AG09319 (cell line): ENCODE results near the gene TTC39C.
A peak's percentile ranks its signal among the peaks of the same experiment; 100 is the strongest.
"Not testable (repeated sequence)": the region's sequence is repeated elsewhere in the genome, so short reads cannot be mapped to it uniquely, and the experiment has no call there.

Source experiments
- DNase-seq: peaks from one replicate; pipeline ENCODE4 v3.0.0-alpha.2; 2010; ENCODE audit warnings: low read depth; ENCODE audit errors: extremely low read depth
- TF ChIP-seq, protein P1 (sequence below): IDR thresholded peaks from 2 replicates; pipeline ENCODE4 v1.5.1; 2011; ENCODE audit warnings: low read depth, mild to moderate bottlenecking, inconsistent platforms, low read length, moderate library complexity

The TTC39C gene

DNA sequence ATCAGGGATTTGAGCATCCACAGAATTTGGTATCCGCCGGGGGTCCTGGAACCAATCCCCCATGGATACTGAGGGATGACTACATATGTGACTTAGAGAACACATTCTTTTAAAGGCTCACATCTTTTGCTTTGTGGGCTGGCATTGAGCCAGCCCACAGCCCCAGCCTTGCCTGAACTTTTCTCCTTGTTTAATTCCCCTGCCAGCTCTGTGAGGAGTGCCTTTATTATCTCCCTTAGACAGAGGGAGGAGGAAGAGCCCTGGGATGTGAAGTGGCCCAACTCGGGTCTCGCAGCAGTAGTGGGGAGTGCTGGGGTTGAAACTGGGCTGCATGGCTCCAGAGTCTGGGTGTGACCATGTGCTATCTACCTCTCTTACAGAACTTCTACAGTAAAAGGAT, 7.6 kb downstream of the TTC39C start:
- DNase-seq = no peak
- TF ChIP-seq, protein P1, sequence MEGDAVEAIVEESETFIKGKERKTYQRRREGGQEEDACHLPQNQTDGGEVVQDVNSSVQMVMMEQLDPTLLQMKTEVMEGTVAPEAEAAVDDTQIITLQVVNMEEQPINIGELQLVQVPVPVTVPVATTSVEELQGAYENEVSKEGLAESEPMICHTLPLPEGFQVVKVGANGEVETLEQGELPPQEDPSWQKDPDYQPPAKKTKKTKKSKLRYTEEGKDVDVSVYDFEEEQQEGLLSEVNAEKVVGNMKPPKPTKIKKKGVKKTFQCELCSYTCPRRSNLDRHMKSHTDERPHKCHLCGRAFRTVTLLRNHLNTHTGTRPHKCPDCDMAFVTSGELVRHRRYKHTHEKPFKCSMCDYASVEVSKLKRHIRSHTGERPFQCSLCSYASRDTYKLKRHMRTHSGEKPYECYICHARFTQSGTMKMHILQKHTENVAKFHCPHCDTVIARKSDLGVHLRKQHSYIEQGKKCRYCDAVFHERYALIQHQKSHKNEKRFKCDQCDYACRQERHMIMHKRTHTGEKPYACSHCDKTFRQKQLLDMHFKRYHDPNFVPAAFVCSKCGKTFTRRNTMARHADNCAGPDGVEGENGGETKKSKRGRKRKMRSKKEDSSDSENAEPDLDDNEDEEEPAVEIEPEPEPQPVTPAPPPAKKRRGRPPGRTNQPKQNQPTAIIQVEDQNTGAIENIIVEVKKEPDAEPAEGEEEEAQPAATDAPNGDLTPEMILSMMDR = no peak

DNA sequence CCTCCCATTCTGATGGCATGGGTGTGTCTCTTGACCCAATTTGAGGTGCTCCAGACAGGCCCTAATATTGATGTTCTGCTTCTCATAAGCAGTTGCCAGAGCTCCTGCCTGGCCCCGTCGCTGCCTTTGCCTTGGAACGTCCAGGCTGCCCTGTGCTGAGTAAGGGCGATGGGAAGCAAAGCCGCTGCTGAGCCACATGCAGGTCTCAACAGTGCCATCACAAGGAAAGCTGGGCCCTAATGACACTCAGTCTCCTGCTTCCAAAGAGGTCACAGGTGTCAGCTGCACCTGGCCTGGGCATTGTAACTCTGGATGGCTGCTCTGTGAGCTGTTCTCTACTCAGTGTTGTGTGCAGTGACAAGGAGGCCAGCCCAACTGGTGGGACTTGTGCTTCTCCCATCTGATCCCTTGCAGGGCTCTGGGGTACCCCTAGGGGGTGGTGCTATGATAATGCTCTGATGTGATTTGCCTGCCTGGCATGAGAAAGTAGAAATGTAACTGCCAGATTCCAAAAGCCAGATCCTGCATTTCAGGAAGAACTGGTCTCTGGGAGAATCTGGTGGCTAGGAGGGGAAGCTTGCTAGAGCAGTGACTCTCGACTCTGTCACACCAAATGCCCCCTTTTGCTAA, 8.7 kb downstream of the TTC39C start:
- TF ChIP-seq, protein P1 = no peak
- DNase-seq = no peak

DNA sequence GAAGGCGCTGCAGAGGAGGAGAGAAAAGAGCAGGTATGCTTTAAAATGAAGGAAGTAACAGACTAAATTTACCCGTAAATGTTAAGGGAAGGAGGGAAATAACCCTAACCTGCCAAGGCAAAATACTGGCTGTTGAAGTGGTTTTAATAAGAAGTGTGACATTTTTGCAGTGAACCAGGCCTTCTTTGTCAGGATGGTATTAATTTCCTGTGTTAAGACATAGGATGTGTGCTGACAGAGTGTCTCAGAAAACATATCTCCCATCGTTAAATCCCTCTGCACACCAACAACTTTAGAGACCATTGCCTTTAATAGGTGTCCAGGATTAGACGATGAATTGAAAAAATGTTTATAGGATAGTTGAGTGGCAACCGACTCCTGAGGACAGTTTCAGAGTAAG, 9.9 kb downstream of the TTC39C start:
- TF ChIP-seq, protein P1 = no peak
- no peak for DNase-seq

DNA sequence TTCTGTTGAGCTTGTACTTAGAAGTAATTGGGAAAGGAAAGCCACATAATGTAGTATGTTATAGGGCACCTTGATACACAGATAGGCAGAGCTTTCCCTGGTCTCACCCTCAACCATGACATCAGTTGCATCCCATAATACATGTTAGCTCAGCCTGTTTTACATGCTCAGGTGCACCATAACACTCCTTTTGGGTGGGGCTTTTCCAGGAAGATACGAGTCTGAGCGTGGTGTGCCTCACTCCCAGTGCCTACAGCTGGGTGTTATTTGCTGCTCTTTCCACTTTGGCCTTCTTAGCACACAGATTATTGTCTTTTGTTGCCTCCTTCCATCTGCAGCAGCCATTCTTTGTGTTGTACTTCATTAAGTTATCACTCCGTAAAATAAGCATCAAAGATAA, 11.9 kb downstream of the TTC39C start:
- DNase-seq = no peak

DNA sequence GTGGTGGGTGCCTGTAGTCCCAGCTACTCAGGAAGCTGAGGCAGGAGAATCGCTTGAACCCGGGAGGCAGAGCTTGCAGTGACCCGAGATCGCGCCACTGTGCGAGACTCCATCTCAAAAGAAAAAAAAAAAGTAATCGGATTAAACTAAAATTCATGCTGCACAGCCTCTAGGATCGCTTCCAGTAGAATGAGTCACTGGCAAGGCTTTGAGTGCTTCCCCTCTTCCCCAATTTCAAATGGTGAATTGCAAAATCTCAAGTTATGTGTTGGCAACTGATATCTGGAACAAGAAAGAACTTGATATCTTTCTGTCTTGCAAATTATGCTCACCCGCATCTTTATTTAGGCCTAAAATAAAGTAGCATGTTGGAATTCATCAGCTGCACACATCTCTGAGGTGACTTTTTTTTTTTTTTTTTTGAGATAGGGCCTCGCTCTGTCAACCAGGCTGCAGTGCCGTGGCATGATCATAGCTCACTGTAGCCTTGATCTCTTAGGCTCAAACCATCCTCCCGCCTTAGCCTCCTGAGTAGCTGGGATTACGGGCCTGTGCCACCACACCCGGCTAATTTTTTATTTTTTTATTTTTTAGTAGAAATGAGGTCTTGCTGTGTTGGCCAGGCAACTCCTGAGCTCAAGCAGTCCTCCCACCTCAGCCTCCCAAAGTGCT, 12.7 kb downstream of the TTC39C start:
- TF ChIP-seq, protein P1 = no peak
- peak; percentile 88 for DNase-seq

More for the DNA sequence above, 11.9 kb downstream of the TTC39C start:
- TF ChIP-seq, protein P1 = no peak

DNA sequence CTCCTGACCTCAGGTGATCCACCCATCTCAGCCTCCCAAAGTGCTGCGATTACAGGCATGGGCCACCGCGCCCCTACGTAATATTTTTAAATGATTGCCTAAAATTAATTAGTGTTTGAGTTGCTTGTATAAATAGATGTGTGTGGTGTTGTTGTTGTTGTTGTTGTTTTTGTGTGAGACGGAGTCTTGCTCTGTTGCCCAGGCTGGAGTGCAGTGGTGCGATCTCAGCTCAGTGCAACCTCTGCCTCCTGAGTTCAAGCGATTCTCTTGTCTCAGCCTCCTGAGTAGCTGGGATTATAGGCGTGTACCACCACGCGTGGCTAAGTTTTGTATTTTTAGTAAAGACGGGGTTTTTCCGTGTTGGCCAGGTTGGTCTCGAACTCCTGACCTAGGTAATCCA, 14.4 kb downstream of the TTC39C start:
- DNase-seq = not testable (repeated sequence)

DNA sequence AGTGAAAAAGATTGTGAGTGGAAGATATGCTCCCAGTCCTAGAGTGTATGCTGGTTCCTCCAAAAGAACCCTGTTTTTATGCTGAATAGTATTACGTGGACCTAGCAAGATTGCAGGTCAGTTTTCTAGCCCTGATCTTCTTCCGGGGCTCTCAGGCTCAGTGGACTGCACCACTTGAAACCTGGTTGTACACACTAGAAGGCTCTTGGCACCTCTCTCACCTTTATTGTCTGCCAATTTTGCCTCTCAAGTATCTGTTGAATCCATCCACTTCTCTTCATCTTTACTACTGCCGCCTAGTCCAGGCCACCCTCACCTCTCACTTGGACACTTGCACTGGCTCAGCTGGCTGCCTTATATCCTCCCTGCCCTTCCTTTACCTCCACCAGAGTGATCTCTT, 16.8 kb downstream of the TTC39C start:
- TF ChIP-seq, protein P1 = no peak
- DNase-seq = no peak

DNA sequence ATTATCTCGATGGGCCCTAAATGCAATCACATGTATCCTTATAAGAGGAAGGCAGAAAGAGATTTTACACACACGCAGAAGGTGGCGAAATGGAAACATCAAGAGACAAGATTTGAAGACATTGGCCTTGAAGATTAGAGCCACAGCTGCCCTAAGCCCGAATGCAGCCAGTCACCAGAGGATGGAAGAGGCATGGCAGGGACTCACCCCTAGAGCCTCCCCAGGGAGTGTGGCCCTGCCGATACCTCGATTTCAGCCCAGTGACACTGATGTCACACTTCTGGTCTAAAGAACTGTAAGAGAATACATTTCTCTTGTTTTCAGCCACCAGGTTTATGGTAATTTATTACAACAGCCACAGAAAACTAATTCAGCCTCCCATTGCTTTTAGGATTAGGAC, 17.4 kb downstream of the TTC39C start:
- DNase-seq = no peak
- TF ChIP-seq, protein P1 = no peak
